K562 (cell line): ENCODE measurements around the gene APOL4. TPM values are rescaled to one million over a fixed set of nuclear protein-coding genes. Genes with fewer than 3 reads are reported as not detected.

Experiments used
- ATAC-seq: fragments of 200-7000 bp; cut with Tn5 transposase; 3 replicates; pipeline ENCODE4 v1.9.1; 2020; ENCODE audit warnings: moderate library complexity
- BruUV-seq: library from RNA; stranded (reverse); fragments of 400-500 nt; replicated peaks from 2 replicates; lab custom pipeline; 2021; lab: Mats Ljungman, UMichigan
- CTCF ChIA-PET: fragments of 300-600 bp; formaldehyde crosslinking; extraction: SDS; loops from one replicate; lab custom pipeline; 2021; ENCODE audit warnings: low intra/inter-chr PET ratio; lab: Yijun Ruan, JAX
- POLR2A ChIA-PET: fragments of 300-600, 350-650 bp; sonication (Branson Sonifier 250); formaldehyde crosslinking; extraction: SDS; loops from one replicate; lab custom pipeline; 2021; ENCODE audit warnings: antibody characterized with exemption, inconsistent platforms; lab: Yijun Ruan, JAX
- DNase-seq, 4 experiments: peaks; one replicate each; pipeline versions ENCODE4 v3.0.0 to v3.0.0-alpha.2; 2011 to 2018; ENCODE audit warnings: low spot score in 3 of 4, mixed read lengths in 3 of 4; ENCODE audit errors: extremely low read depth in 1 of 4
- FAIRE-seq: peaks from 2 replicates; lab custom pipeline; 2011; peaks lifted over from hg19 to GRCh38; lab: Jason Lieb, UNC
- H2AFZ ChIP-seq: 2 replicates; pipeline ENCODE4 v1.6.0; 2011; ENCODE audit warnings: low read depth, low read length, control low read depth, inconsistent platforms
- H3K27ac ChIP-seq: fragments of 200-600 bp; 3 replicates; pipeline ENCODE4 v1.8.0; 2011; ENCODE audit warnings: low read depth, mild to moderate bottlenecking, control low read depth, inconsistent platforms, low read length, moderate library complexity, mixed read lengths; ENCODE audit errors: extremely low read depth
- H3K27me3 ChIP-seq, 2 experiments: fragments of 300-600 bp in 1 of 2; 2 replicates in 1 of 2; 3 replicates in 1 of 2; pipeline versions ENCODE4 v1.6.0 to v1.8.0; 2011; ENCODE audit warnings: inconsistent platforms in 2 of 2, low read length in 2 of 2, mild to moderate bottlenecking in 1 of 2, mixed read lengths in 1 of 2, moderate library complexity in 1 of 2; ENCODE audit not compliant: control insufficient read depth in 2 of 2, insufficient read depth in 2 of 2
- H3K36me3 ChIP-seq: fragments of 300-600 bp; 3 replicates; pipeline ENCODE4 v1.8.0; 2011; ENCODE audit warnings: mild to moderate bottlenecking, low read length, inconsistent platforms; ENCODE audit not compliant: control insufficient read depth, insufficient read depth
- H3K4me1 ChIP-seq, 2 experiments: fragments of 200-600 bp in 1 of 2; replicated peaks in 1 of 2; 2 replicates in 1 of 2; 3 replicates in 1 of 2; pipeline versions ENCODE4 v1.5.1 to v1.8.0; 2011; ENCODE audit warnings: inconsistent platforms in 2 of 2, low read length in 2 of 2, mild to moderate bottlenecking in 1 of 2, mixed read lengths in 1 of 2, moderate library complexity in 1 of 2; ENCODE audit not compliant: control insufficient read depth in 2 of 2, insufficient read depth in 2 of 2
- H3K4me2 ChIP-seq: 2 replicates; pipeline ENCODE4 v1.6.1; 2011; ENCODE audit warnings: low read length, control low read depth, inconsistent platforms, mixed read lengths; ENCODE audit not compliant: insufficient read depth
- H3K4me3 ChIP-seq: fragments of 200-600 bp; sonication (generic), shearing (Covaris generic); 2 replicates; pipeline ENCODE4 v1.5.1; 2016; ENCODE audit warnings: control low read depth, inconsistent platforms
- H3K79me2 ChIP-seq: fragments of 200-600 bp; 3 replicates; pipeline ENCODE4 v1.8.0; 2011; ENCODE audit warnings: low read length, inconsistent platforms; ENCODE audit not compliant: control insufficient read depth, insufficient read depth
- H3K9ac ChIP-seq, 2 experiments: 2 replicates each; pipeline versions ENCODE4 v1.6.0 to v1.6.1; 2011; ENCODE audit warnings: low read depth in 2 of 2, low read length in 2 of 2, control low read depth in 1 of 2, inconsistent platforms in 1 of 2, mild to moderate bottlenecking in 1 of 2, mixed read lengths in 1 of 2; ENCODE audit not compliant: insufficient read depth in 1 of 2
- H3K9me1 ChIP-seq: one replicate; pipeline ENCODE4 v1.6.0; 2011; ENCODE audit warnings: inconsistent platforms, mild to moderate bottlenecking, low read length, moderate library complexity; ENCODE audit not compliant: control insufficient read depth, insufficient read depth
- H3K9me3 ChIP-seq: replicated peaks from 2 replicates; pipeline ENCODE4 v1.5.1; 2011; ENCODE audit warnings: low read depth, low read length, inconsistent platforms; ENCODE audit not compliant: control insufficient read depth, insufficient read depth
- H4K20me1 ChIP-seq: replicated peaks from 2 replicates; pipeline ENCODE4 v1.6.1; 2011; ENCODE audit warnings: low read length, inconsistent platforms, mixed read lengths; ENCODE audit not compliant: control insufficient read depth, insufficient read depth
- CHD2 ChIP-seq: IDR thresholded peaks from 2 replicates; pipeline ENCODE4 v1.6.1; 2011; ENCODE audit warnings: low read depth, low read length
- ESRRA ChIP-seq: fragments of 450-650 bp; IDR thresholded peaks from 2 replicates; pipeline ENCODE4 v1.6.1; 2014; ENCODE audit warnings: low read depth, mild to moderate bottlenecking, moderate library complexity, borderline replicate concordance
- GATA2 ChIP-seq: sonication (generic); formaldehyde crosslinking; IDR thresholded peaks from 2 replicates; pipeline ENCODE4 v1.4.0; 2020; ENCODE audit warnings: mild to moderate bottlenecking, missing genetic modification reagents
- ILK ChIP-seq: fragments of 450-650 bp; IDR thresholded peaks from 2 replicates; pipeline ENCODE4 v1.6.1; 2016; ENCODE audit warnings: missing genetic modification characterization, low read depth, mild to moderate bottlenecking, missing compliant biosample characterization, moderate library complexity, borderline replicate concordance
- MTA3 ChIP-seq: fragments of 450-650 bp; formaldehyde crosslinking; IDR thresholded peaks from 2 replicates; pipeline ENCODE4 v1.6.1; 2017; ENCODE audit warnings: mild to moderate bottlenecking, borderline replicate concordance
- PREB ChIP-seq: sonication (generic); formaldehyde crosslinking; IDR thresholded peaks from 2 replicates; pipeline ENCODE4 v1.8.1; 2023; ENCODE audit warnings: mild to moderate bottlenecking, missing genetic modification reagents
- SAFB ChIP-seq: fragments of 200-400 bp; formaldehyde crosslinking; IDR thresholded peaks from 2 replicates; pipeline ENCODE4 v1.6.1; 2017; ENCODE audit warnings: low read depth, low read length, borderline replicate concordance
- SIN3A ChIP-seq, 2 experiments: fragments of 150-350 bp in 1 of 2; IDR thresholded peaks; 2 replicates each; pipeline ENCODE4 v1.6.1; 2011 to 2016; ENCODE audit warnings: borderline replicate concordance in 2 of 2, low read depth in 2 of 2, low read length in 2 of 2, mild to moderate bottlenecking in 2 of 2, moderate library complexity in 2 of 2; ENCODE audit not compliant: control insufficient read depth in 1 of 2
- SMARCA5 ChIP-seq: fragments of 450-650 bp; IDR thresholded peaks from 2 replicates; pipeline ENCODE4 v1.6.1; 2016
- U2AF1 ChIP-seq: fragments of 200-400 bp; formaldehyde crosslinking; optimal IDR thresholded peaks from 2 replicates; pipeline ENCODE3; 2017; ENCODE audit warnings: mild to moderate bottlenecking, low read depth, low read length, moderate library complexity
- ZNF23 ChIP-seq: fragments of 250-450 bp; sonication (Bioruptor Pico); IDR thresholded peaks from 2 replicates; pipeline ENCODE4 v1.4.0; 2020; ENCODE audit warnings: mild to moderate bottlenecking
- ZNF280A ChIP-seq: fragments of 450-650 bp; IDR thresholded peaks from 2 replicates; pipeline ENCODE4 v1.6.1; 2018; ENCODE audit warnings: mild to moderate bottlenecking, low read depth; ENCODE audit not compliant: partially characterized antibody
- ZNF280B ChIP-seq: fragments of 250-450 bp; sonication (Bioruptor Pico); IDR thresholded peaks from 2 replicates; pipeline ENCODE4 v1.5.1; 2021; ENCODE audit warnings: mild to moderate bottlenecking
- WGBS: fragments of 100-300 bp; shearing (Covaris generic); methylation state at CpG from one replicate; pipeline ENCODE4 v1.1.6; 2016; ENCODE audit warnings: low coverage, mixed read lengths; ENCODE audit not compliant: insufficient coverage; ENCODE audit errors: missing lambda C conversion rate; 5-methylcytosine and 5-hydroxymethylcytosine counted together
- in situ Hi-C: fragments of 300-500 bp; cut with MboI; formaldehyde crosslinking; loops from 4 replicates; pipeline ENCODE4 v1.15.0; 2018; ENCODE audit warnings: inconsistent platforms, mixed read lengths
- intact Hi-C: fragments of 100-400 bp; cut with micrococcal nuclease; formaldehyde crosslinking; loops from 2 replicates; pipeline ENCODE4 v1.14.2; 2022
- polyA plus RNA-seq, 8 experiments: library from polyadenylated mRNA; depleted of rRNA in 4 of 8; stranded (reverse) in 5 of 8; unstranded in 3 of 8; fragments of >200 nt; fragmentation: Nextera tagmentation in 2 of 8; fragmentation: Illumina TruSeq in 1 of 8; extraction: Ambion mirVana in 2 of 8; extraction: Trizol in 1 of 8; gene quantifications; 2 replicates each; pipeline versions ENCODE4 v1.2.1 to v1.2.3, GENCODE V29; 2011 to 2014; ENCODE audit warnings: inconsistent platforms in 1 of 8, missing spikeins in 1 of 8
- total RNA-seq, 7 experiments: library from RNA; depleted of rRNA in 6 of 7; stranded (reverse); fragments of >200 nt in 6 of 7; fragmentation: Illumina TruSeq in 2 of 7; extraction: Trizol in 2 of 7; gene quantifications; 2 replicates each; pipeline versions ENCODE4 v1.2.1 to v1.2.3, GENCODE V29; 2011 to 2021; ENCODE audit warnings: low replicate concordance in 1 of 7
- TF ChIP-seq, protein P1 (sequence below): IDR thresholded peaks from 2 replicates; pipeline ENCODE4 v1.6.1; 2011; ENCODE audit warnings: borderline replicate concordance, low read depth, mild to moderate bottlenecking, moderate library complexity, low read length; ENCODE audit not compliant: insufficient read depth, poor library complexity, severe bottlenecking
- TF ChIP-seq, protein P2 (sequence below): IDR thresholded peaks from 2 replicates; pipeline ENCODE4 v1.6.1; 2011; ENCODE audit not compliant: insufficient read length; ENCODE audit errors: extremely low read depth

The APOL4 gene
- total and polyA plus RNA-seq, 9 of the 15 experiments (the other 6 are each of a cell fraction or from before 2014, with no cell fraction given): 6.5 to 15.0 (median 9.8) TPM

GRCh38 chr22:36245805-36246356 lies 44.3 kb upstream of the APOL4 start:
- BruUV-seq: no TSS peak
- intact Hi-C loops (no loop called here), in situ Hi-C loops (no loop called here)
- Histone ChIP-seq H3K9me1 (no peaks in the 10 kb centered on the region), H3K27ac (no peak overlapping the region), H3K4me1 (0 out of 5 replicates have a peak, but pooled peaks cover 0 to 4% of the 10 kb centered on the region in 2 experiments), H3K9ac (no peak overlapping the region), H3K36me3 (no peaks in the 10 kb centered on the region), H4K20me1 (no peaks in the 10 kb centered on the region), H3K27me3 (no peaks in the 10 kb centered on the region), H3K4me3 (no peak overlapping the region), H3K79me2 (no peaks in the 10 kb centered on the region), H2AFZ (no peak overlapping the region), H3K9me3 (peaks cover 5% of the 10 kb centered on the region; the same call in 1 of the 2 replicates), H3K4me2 (no peak overlapping the region)
- WGBS: 25% methylated on average over 4 of the region's 4 CpGs
- ChIA-PET POLR2A (no interaction called here), CTCF (no interaction called here)
- DNase-seq: no peak
- FAIRE-seq: no peak
- ATAC-seq: no peak
- TF ChIP-seq, protein P1, sequence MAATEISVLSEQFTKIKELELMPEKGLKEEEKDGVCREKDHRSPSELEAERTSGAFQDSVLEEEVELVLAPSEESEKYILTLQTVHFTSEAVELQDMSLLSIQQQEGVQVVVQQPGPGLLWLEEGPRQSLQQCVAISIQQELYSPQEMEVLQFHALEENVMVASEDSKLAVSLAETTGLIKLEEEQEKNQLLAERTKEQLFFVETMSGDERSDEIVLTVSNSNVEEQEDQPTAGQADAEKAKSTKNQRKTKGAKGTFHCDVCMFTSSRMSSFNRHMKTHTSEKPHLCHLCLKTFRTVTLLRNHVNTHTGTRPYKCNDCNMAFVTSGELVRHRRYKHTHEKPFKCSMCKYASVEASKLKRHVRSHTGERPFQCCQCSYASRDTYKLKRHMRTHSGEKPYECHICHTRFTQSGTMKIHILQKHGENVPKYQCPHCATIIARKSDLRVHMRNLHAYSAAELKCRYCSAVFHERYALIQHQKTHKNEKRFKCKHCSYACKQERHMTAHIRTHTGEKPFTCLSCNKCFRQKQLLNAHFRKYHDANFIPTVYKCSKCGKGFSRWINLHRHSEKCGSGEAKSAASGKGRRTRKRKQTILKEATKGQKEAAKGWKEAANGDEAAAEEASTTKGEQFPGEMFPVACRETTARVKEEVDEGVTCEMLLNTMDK: no peak
- TF ChIP-seq MTA3: no peak
- no peak for TF ChIP-seq SMARCA5
- TF ChIP-seq ZNF280A: no peak
- no peak for TF ChIP-seq SAFB
- TF ChIP-seq U2AF1: no peak
- no peak for TF ChIP-seq GATA2 (CRISPR knock-in tag)
- TF ChIP-seq ZNF280B (CRISPR knock-in tag): no peak
- no peak for TF ChIP-seq ZNF23 (CRISPR knock-in tag)
- TF ChIP-seq CHD2: no peak
- TF ChIP-seq ILK (tag): no peak
- TF ChIP-seq SIN3A (IDR thresholded peaks at IDR 0.05; ENCODE audit: borderline replicate concordance in 2 of 2, control insufficient read depth in 1 of 2, low read depth in 2 of 2, low read length in 2 of 2): no peak
- no peak for TF ChIP-seq ESRRA
- TF ChIP-seq, protein P2, sequence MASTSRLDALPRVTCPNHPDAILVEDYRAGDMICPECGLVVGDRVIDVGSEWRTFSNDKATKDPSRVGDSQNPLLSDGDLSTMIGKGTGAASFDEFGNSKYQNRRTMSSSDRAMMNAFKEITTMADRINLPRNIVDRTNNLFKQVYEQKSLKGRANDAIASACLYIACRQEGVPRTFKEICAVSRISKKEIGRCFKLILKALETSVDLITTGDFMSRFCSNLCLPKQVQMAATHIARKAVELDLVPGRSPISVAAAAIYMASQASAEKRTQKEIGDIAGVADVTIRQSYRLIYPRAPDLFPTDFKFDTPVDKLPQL: no peak
- no peak for TF ChIP-seq PREB
